HEK293 (cell line): Measurements from ENCODE around the gene USP8.
"Not testable (repeated sequence)": the region's sequence is repeated elsewhere in the genome, so short reads cannot be mapped to it uniquely, and the experiment has no call there.

Experiments
- CTCF ChIA-PET: fragments of 350-600 bp; formaldehyde crosslinking; extraction: SDS; loops from one replicate; lab custom pipeline; 2021; ENCODE audit warnings: antibody characterized with exemption; lab: Yijun Ruan, JAX
- POLR2A ChIA-PET: fragments of 300-600 bp; formaldehyde crosslinking; extraction: SDS; loops from one replicate; lab custom pipeline; 2020; ENCODE audit warnings: antibody characterized with exemption, inconsistent platforms; lab: Yijun Ruan, JAX
- H3K27ac ChIP-seq: fragments of 200-500 bp; sonication (Bioruptor generic); 2 replicates; pipeline ENCODE4 v1.5.1; 2014; ENCODE audit warnings: low read depth, low read length, control low read depth, inconsistent platforms; ENCODE audit errors: extremely low read depth
- H3K36me3 ChIP-seq, 2 experiments: fragments of 200-500 bp in 1 of 2; sonication (Bioruptor generic) in 1 of 2; 1 replicate in 1 of 2; 2 replicates in 1 of 2; pipeline ENCODE4 v1.5.1; 2014 to 2017; ENCODE audit warnings: inconsistent platforms in 2 of 2, low read length in 2 of 2; ENCODE audit not compliant: control insufficient read depth in 2 of 2, insufficient read depth in 1 of 2
- H3K4me1 ChIP-seq: fragments of 200-500 bp; sonication (Bioruptor generic); 2 replicates; pipeline ENCODE4 v1.5.1; 2014; ENCODE audit warnings: mild to moderate bottlenecking, low read length, inconsistent platforms; ENCODE audit not compliant: control insufficient read depth, insufficient read depth
- H3K4me3 ChIP-seq: 2 replicates; pipeline ENCODE4 v1.5.1; 2011; ENCODE audit warnings: low read depth, mild to moderate bottlenecking, control low read depth, low read length, moderate library complexity
- H3K9me3 ChIP-seq: fragments of 200-500 bp; sonication (Bioruptor generic); 2 replicates; pipeline ENCODE4 v1.5.1; 2014; ENCODE audit warnings: low read depth, low read length, inconsistent platforms; ENCODE audit not compliant: control insufficient read depth, insufficient read depth
- GLI4 ChIP-seq: fragments of 450-650 bp; formaldehyde crosslinking; IDR thresholded peaks from 2 replicates; pipeline ENCODE4 v1.5.1; 2016; ENCODE audit warnings: missing biosample characterization, missing genetic modification characterization
- MZF1 ChIP-seq: fragments of 450-650 bp; formaldehyde crosslinking; IDR thresholded peaks from 2 replicates; pipeline ENCODE4 v1.5.1; 2017; ENCODE audit warnings: missing biosample characterization, missing genetic modification characterization, borderline replicate concordance
- REST ChIP-seq: fragments of 450-650 bp; formaldehyde crosslinking; IDR thresholded peaks from 2 replicates; pipeline ENCODE4 v1.5.1; 2016; ENCODE audit warnings: missing biosample characterization, missing genetic modification characterization
- ZBTB6 ChIP-seq: fragments of 450-650 bp; formaldehyde crosslinking; IDR thresholded peaks from 2 replicates; pipeline ENCODE4 v1.5.1; 2017; ENCODE audit warnings: missing biosample characterization, missing genetic modification characterization
- ZNF10 ChIP-seq: fragments of 450-650 bp; formaldehyde crosslinking; IDR thresholded peaks from 2 replicates; pipeline ENCODE4 v1.5.1; 2017; ENCODE audit warnings: missing biosample characterization, missing genetic modification characterization
- ZNF202 ChIP-seq: fragments of 450-650 bp; formaldehyde crosslinking; IDR thresholded peaks from 2 replicates; pipeline ENCODE4 v1.5.1; 2016; ENCODE audit warnings: missing biosample characterization, missing genetic modification characterization, borderline replicate concordance
- ZNF214 ChIP-seq: fragments of 450-650 bp; formaldehyde crosslinking; IDR thresholded peaks from 2 replicates; pipeline ENCODE4 v1.5.1; 2017; ENCODE audit warnings: missing biosample characterization, mild to moderate bottlenecking, missing genetic modification characterization, borderline replicate concordance
- ZNF292 ChIP-seq: fragments of 450-650 bp; formaldehyde crosslinking; IDR thresholded peaks from 2 replicates; pipeline ENCODE4 v1.5.1; 2016; ENCODE audit warnings: low read depth, missing biosample characterization, missing genetic modification characterization, borderline replicate concordance
- ZNF514 ChIP-seq: fragments of 450-650 bp; formaldehyde crosslinking; IDR thresholded peaks from 2 replicates; pipeline ENCODE4 v1.5.1; 2016; ENCODE audit warnings: missing biosample characterization, missing genetic modification characterization
- ZNF548 ChIP-seq: fragments of 450-650 bp; formaldehyde crosslinking; IDR thresholded peaks from 2 replicates; pipeline ENCODE4 v1.5.1; 2016; ENCODE audit warnings: missing biosample characterization, missing genetic modification characterization
- ZNF677 ChIP-seq: fragments of 450-650 bp; IDR thresholded peaks from 2 replicates; pipeline ENCODE4 v1.5.0; 2018; ENCODE audit warnings: missing biosample characterization, mild to moderate bottlenecking, missing genetic modification characterization, moderate library complexity
- ZNF785 ChIP-seq: fragments of 450-650 bp; formaldehyde crosslinking; IDR thresholded peaks from 2 replicates; pipeline ENCODE4 v1.5.1; 2016; ENCODE audit warnings: missing biosample characterization, missing genetic modification characterization
- ZSCAN23 ChIP-seq: fragments of 450-650 bp; formaldehyde crosslinking; IDR thresholded peaks from 2 replicates; pipeline ENCODE4 v1.5.1; 2016; ENCODE audit warnings: missing biosample characterization, missing genetic modification characterization
- TF ChIP-seq, protein P1 (sequence below): fragments of 450-650 bp; formaldehyde crosslinking; IDR thresholded peaks from 2 replicates; pipeline ENCODE4 v1.5.1; 2016; ENCODE audit warnings: missing biosample characterization, missing genetic modification characterization, borderline replicate concordance
- TF ChIP-seq, protein P2 (sequence below): fragments of 450-650 bp; formaldehyde crosslinking; IDR thresholded peaks from 2 replicates; pipeline ENCODE4 v1.5.1; 2016; ENCODE audit warnings: missing biosample characterization, missing genetic modification characterization

Gene USP8

GRCh38 chr15:50503144-50503543, 78.9 kb downstream of the USP8 start:
- ChIA-PET CTCF (no interaction called here), POLR2A (no interaction called here)
- Histone ChIP-seq H3K9me3 (no peaks in the 10 kb centered on the region), H3K36me3 (peaks cover 6 to 34% of the 10 kb centered on the region in 2 experiments), H3K27ac (no peak overlapping the region), H3K4me1 (no peaks in the 10 kb centered on the region), H3K4me3 (no peak overlapping the region)
- no peak for TF ChIP-seq ZNF677 (tag by site-specific recombination)
- TF ChIP-seq ZNF202 (tag by site-specific recombination): no peak
- no peak for TF ChIP-seq ZNF548
- no peak for TF ChIP-seq MZF1 (tag by site-specific recombination)
- TF ChIP-seq GLI4: no peak
- no peak for TF ChIP-seq ZSCAN23 (tag by site-specific recombination)
- TF ChIP-seq REST: no peak
- TF ChIP-seq, protein P1, sequence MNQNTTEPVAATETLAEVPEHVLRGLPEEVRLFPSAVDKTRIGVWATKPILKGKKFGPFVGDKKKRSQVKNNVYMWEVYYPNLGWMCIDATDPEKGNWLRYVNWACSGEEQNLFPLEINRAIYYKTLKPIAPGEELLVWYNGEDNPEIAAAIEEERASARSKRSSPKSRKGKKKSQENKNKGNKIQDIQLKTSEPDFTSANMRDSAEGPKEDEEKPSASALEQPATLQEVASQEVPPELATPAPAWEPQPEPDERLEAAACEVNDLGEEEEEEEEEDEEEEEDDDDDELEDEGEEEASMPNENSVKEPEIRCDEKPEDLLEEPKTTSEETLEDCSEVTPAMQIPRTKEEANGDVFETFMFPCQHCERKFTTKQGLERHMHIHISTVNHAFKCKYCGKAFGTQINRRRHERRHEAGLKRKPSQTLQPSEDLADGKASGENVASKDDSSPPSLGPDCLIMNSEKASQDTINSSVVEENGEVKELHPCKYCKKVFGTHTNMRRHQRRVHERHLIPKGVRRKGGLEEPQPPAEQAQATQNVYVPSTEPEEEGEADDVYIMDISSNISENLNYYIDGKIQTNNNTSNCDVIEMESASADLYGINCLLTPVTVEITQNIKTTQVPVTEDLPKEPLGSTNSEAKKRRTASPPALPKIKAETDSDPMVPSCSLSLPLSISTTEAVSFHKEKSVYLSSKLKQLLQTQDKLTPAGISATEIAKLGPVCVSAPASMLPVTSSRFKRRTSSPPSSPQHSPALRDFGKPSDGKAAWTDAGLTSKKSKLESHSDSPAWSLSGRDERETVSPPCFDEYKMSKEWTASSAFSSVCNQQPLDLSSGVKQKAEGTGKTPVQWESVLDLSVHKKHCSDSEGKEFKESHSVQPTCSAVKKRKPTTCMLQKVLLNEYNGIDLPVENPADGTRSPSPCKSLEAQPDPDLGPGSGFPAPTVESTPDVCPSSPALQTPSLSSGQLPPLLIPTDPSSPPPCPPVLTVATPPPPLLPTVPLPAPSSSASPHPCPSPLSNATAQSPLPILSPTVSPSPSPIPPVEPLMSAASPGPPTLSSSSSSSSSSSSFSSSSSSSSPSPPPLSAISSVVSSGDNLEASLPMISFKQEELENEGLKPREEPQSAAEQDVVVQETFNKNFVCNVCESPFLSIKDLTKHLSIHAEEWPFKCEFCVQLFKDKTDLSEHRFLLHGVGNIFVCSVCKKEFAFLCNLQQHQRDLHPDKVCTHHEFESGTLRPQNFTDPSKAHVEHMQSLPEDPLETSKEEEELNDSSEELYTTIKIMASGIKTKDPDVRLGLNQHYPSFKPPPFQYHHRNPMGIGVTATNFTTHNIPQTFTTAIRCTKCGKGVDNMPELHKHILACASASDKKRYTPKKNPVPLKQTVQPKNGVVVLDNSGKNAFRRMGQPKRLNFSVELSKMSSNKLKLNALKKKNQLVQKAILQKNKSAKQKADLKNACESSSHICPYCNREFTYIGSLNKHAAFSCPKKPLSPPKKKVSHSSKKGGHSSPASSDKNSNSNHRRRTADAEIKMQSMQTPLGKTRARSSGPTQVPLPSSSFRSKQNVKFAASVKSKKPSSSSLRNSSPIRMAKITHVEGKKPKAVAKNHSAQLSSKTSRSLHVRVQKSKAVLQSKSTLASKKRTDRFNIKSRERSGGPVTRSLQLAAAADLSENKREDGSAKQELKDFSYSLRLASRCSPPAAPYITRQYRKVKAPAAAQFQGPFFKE (tag by site-specific recombination): no peak
- TF ChIP-seq ZNF292 (tag by site-specific recombination): no peak
- TF ChIP-seq ZNF514 (tag by site-specific recombination): no peak
- TF ChIP-seq, protein P2, sequence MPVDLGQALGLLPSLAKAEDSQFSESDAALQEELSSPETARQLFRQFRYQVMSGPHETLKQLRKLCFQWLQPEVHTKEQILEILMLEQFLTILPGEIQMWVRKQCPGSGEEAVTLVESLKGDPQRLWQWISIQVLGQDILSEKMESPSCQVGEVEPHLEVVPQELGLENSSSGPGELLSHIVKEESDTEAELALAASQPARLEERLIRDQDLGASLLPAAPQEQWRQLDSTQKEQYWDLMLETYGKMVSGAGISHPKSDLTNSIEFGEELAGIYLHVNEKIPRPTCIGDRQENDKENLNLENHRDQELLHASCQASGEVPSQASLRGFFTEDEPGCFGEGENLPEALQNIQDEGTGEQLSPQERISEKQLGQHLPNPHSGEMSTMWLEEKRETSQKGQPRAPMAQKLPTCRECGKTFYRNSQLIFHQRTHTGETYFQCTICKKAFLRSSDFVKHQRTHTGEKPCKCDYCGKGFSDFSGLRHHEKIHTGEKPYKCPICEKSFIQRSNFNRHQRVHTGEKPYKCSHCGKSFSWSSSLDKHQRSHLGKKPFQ: no peak
- TF ChIP-seq ZNF10 (tag by site-specific recombination): no peak
- TF ChIP-seq ZNF785 (tag by site-specific recombination): no peak
- no peak for TF ChIP-seq ZNF214 (tag by site-specific recombination)
- TF ChIP-seq ZBTB6 (tag by site-specific recombination): no peak
- TF ChIP-seq, all 188 proteins: peak for 0

- peaks cover 0 to 11% of the 10 kb centered on the region in 2 experiments; a peak in 2 of 3 replicates for H3K36me3 ChIP-seq
- H3K9me3 ChIP-seq, H3K4me1 ChIP-seq, H3K27ac ChIP-seq, POLR2A ChIA-PET, H3K4me3 ChIP-seq: not testable (repeated sequence)
- CTCF ChIA-PET: interaction anchor here (0.7 kb wide), 1 partner anchor 403 kb away, joined by 3 read pairs; no protein-coding TSS in a partner anchor
Measured at GRCh38 chr15:50505656-50506055, 81.5 kb downstream of the USP8 start.
